Endothelial cell (in vitro differentiated cells): ENCODE data around the gene EEF1AKMT4. TPM values are rescaled to one million over a fixed set of nuclear protein-coding genes. Genes with fewer than 3 reads are reported as not detected.
A peak's percentile ranks its signal among the peaks of the same experiment; 100 is the strongest.

Experiments used
- DNase-seq: peaks from one replicate; pipeline ENCODE4 v3.0.0; 2021; ENCODE audit warnings: low spot score
- H3K27ac Mint-ChIP-seq: one replicate; pipeline ENCODE4 v1.8.0; 2021; ENCODE audit warnings: mixed read lengths, inconsistent platforms; ENCODE audit not compliant: unreplicated experiment
- H3K27me3 Mint-ChIP-seq: one replicate; pipeline ENCODE4 v1.8.0; 2021; ENCODE audit warnings: mild to moderate bottlenecking, moderate library complexity, mixed read lengths, inconsistent platforms; ENCODE audit not compliant: unreplicated experiment
- H3K36me3 Mint-ChIP-seq: one replicate; pipeline ENCODE4 v1.8.0; 2021; ENCODE audit warnings: mild to moderate bottlenecking, low read depth, mixed read lengths, inconsistent platforms; ENCODE audit not compliant: unreplicated experiment
- H3K4me1 Mint-ChIP-seq: one replicate; pipeline ENCODE4 v1.8.0; 2021; ENCODE audit warnings: mild to moderate bottlenecking, mixed read lengths, inconsistent platforms; ENCODE audit not compliant: unreplicated experiment
- H3K4me3 Mint-ChIP-seq: one replicate; pipeline ENCODE4 v1.8.0; 2021; ENCODE audit warnings: mild to moderate bottlenecking, mixed read lengths, inconsistent platforms; ENCODE audit not compliant: unreplicated experiment
- H3K9me3 Mint-ChIP-seq: one replicate; pipeline ENCODE4 v1.8.0; 2021; ENCODE audit warnings: mixed read lengths, inconsistent platforms; ENCODE audit not compliant: unreplicated experiment
- CTCF ChIP-seq: fragments of 200-600 bp; sonication (generic); IDR thresholded peaks from one replicate; pipeline ENCODE4 v1.5.0; 2021; ENCODE audit warnings: antibody characterized with exemption; ENCODE audit not compliant: unreplicated experiment
- total RNA-seq: library from RNA; stranded (reverse); fragmentation: NEBNext Ultra II Directional; extraction: Animal tissue kit (Norgen Biotek cat#: 25700); gene quantifications from one replicate; pipeline ENCODE4 v1.2.1, GENCODE V29; 2021; ENCODE audit not compliant: unreplicated experiment

Gene EEF1AKMT4
- total RNA-seq, 1 donor from 2014 or later, result 5.7 TPM

DNA sequence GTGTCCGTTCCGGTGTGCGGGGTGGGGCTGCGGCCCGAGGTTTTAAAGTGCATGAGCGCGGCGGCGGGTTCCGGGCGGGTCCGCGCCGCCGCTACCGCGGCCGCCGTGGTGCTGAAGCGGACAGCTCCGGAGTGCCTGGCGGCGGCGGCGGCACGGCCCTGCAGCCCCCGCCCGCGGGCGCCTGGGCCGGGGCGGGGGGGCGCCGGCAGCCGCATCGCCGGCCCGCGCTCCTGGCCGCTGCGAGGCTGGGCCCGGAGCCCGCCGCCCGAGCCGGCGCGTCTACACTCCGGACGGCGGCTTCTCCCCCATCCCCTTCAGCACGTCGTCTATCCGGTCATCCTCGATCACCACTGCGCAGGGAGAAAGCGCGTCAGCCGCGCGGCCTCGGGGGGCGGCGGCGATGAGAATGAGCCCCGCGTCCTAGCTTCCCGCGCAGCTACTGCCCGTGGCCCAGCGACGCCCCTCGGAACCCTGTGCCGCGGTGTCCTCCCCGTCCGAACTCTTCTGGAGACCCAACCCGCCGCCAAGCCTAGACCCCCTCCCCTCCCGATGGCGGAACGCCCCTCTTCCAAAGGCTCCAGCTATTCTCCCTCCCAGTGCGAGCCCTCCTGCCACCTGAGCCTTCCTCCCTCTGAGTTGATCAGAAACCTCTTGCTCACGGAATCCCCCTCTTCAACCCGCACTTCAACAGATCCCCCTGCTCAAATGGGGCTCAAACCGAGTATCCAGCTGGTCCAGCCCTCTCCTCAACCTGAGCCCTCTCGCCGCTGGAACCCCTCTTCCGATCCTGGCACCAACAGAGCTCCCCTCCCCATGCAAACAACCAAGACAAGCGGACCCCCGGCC is 10.6 kb downstream of the EEF1AKMT4 start:
- H3K27me3 Mint-ChIP-seq, result peaks cover 34% of the 10 kb centered on the region
- peaks cover 22% of the 10 kb centered on the region for H3K4me1 Mint-ChIP-seq
- H3K4me3 Mint-ChIP-seq, result peak overlapping the region; percentile 83
- peaks cover 13% of the 10 kb centered on the region for H3K36me3 Mint-ChIP-seq
- H3K9me3 Mint-ChIP-seq, result no peaks in the 10 kb centered on the region
- no peak for TF ChIP-seq CTCF
- H3K27ac Mint-ChIP-seq, result no peak overlapping the region
- peak; percentile 59 for DNase-seq

GRCh38 chr3:184260724-184261269 is 11.3 kb downstream of the EEF1AKMT4 start:
- Mint-ChIP-seq H3K9me3 (no peaks in the 10 kb centered on the region), H3K4me1 (peaks cover 22% of the 10 kb centered on the region), H3K27ac (no peak overlapping the region), H3K4me3 (peak overlapping the region; percentile 83), H3K27me3 (peaks cover 34% of the 10 kb centered on the region), H3K36me3 (peaks cover 13% of the 10 kb centered on the region)
- TF ChIP-seq CTCF, result no peak
- DNase-seq, result no peak

GRCh38 chr3:184261270-184261853 is 11.9 kb downstream of the EEF1AKMT4 start, which contains the start of gene CAMK2N2:
Gene CAMK2N2 (minus strand): TSS chr3:184261553. CDS start chr3:184261285, 268 bp downstream.
- no peak within 1 kb of the TSS for H3K27ac Mint-ChIP-seq
- peaks cover 13% of the 10 kb centered on the region for H3K36me3 Mint-ChIP-seq
- TF ChIP-seq CTCF, result no peak
- peaks cover 22% of the 10 kb centered on the region for H3K4me1 Mint-ChIP-seq
- peak within 1 kb of the TSS; percentile 88 for H3K4me3 Mint-ChIP-seq
- no peaks in the 10 kb centered on the region for H3K9me3 Mint-ChIP-seq
- peak; percentile 34 for DNase-seq
- H3K27me3 Mint-ChIP-seq, result peaks cover 34% of the 10 kb centered on the region

DNA sequence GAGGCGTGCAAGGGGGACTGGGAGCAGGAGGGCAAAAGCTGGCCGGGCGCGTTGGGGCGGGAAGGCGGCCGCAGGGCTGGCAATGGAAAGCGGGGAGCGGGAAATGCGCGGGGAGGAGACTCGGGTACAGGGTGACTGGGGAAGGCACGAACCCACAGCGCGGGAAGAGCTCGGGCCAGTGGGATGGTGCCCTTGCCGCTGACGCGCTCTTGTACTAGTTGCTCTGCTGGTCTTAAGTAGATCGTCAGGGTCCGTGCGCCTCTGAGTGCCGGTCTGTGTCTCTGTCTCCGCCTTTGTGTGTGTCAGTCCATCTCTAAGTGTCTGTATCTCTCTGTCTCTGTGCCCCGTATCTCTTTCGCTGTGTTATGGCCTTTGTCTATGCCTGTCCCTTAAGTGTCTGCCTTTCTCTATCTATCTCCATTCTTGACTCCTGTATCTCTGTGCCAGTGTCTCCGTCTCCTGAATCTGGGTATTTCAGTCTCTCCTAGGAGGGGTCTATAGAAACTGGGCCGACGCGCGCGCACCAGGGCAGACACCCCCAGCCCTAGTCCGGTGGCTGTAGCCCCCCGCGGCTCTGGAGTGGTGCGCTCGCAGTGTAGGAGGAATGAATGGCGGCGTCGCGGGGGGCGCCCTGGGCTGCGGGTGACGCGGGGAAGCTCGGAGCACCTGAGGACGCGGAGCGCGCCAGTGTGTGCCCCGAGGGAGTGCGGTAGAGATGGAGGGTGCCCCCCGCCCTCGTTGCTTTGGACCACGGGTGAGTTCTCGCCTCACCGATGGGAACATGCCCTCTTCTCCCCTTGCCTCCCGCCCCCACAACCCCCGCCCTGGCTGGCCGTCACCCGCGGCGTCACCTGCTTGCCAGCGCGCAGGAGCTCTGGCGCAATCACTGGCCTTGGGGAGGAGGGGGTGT is 12.6 kb downstream of the EEF1AKMT4 start:
- Mint-ChIP-seq H3K9me3 (no peaks in the 10 kb centered on the region), H3K27ac (no peak overlapping the region), H3K4me1 (peaks cover 22% of the 10 kb centered on the region), H3K4me3 (peak overlapping the region; percentile 88), H3K36me3 (peaks cover 13% of the 10 kb centered on the region), H3K27me3 (peaks cover 34% of the 10 kb centered on the region)
- DNase-seq, result no peak
- TF ChIP-seq CTCF, result no peak
